ENCODE results near the gene KDF1. TPM values are rescaled to one million over a fixed set of nuclear protein-coding genes. Genes with fewer than 3 reads are reported as not detected.
"Not testable (repeated sequence)": the region's sequence is repeated elsewhere in the genome, so short reads cannot be mapped to it uniquely, and the experiment has no call there.

The KDF1 gene
- total RNA-seq, 3 donors from 2014 or later, result 10.1 to 27.0 (median 20.4) TPM

- intact Hi-C loops (cut with DNase I, micrococcal nuclease), result no loop called here
- Histone ChIP-seq H3K4me3 (no peak overlapping the region), H3K4me1 (ENCODE audit: low read depth) (peaks cover 3% of the 10 kb centered on the region), H3K36me3 (ENCODE audit: low read depth) (no peaks in the 10 kb centered on the region), H3K9me3 (no peaks in the 10 kb centered on the region)
- ATAC-seq (no peak), DNase-seq (peak in 1 of 3 donors; percentile 44)
- TF ChIP-seq CTCF (IDR thresholded peaks at IDR 0.05), result no peak
These were observed 9.1 kb downstream of the KDF1 start for GRCh38 chr1:26951216-26951615.

- DNase-seq (peak in 1 of 3 donors; percentile 19), ATAC-seq (peak; percentile 3)
- H3K4me3 ChIP-seq, result no peak overlapping the region
- intact Hi-C loops (cut with DNase I, micrococcal nuclease), result no loop called here
- no peaks in the 10 kb centered on the region for H3K9me3 ChIP-seq
- TF ChIP-seq CTCF (IDR thresholded peaks at IDR 0.05), result no peak
- no peaks in the 10 kb centered on the region for H3K36me3 ChIP-seq (ENCODE audit: low read depth)
- H3K4me1 ChIP-seq (ENCODE audit: low read depth), result peaks cover 4% of the 10 kb centered on the region
These were observed 9.7 kb downstream of the KDF1 start for GRCh38 chr1:26950602-26951001.

- no peaks in the 10 kb centered on the region for H3K36me3 ChIP-seq (ENCODE audit: low read depth)
- DNase-seq, result peak in 1 of 3 donors; percentile 34
- TF ChIP-seq CTCF (IDR thresholded peaks at IDR 0.05), result no peak
- intact Hi-C loops (cut with DNase I, micrococcal nuclease), result no loop called here
- H3K4me1 ChIP-seq (ENCODE audit: low read depth), result peaks cover 8% of the 10 kb centered on the region
- H3K4me3 ChIP-seq, result no peak overlapping the region
- no peaks in the 10 kb centered on the region for H3K9me3 ChIP-seq
- ATAC-seq, result peak; percentile 6
These were observed 10.3 kb downstream of the KDF1 start for GRCh38 chr1:26949926-26950319.

- DNase-seq (no peak), ATAC-seq (no peak)
- Histone ChIP-seq H3K9me3 (no peaks in the 10 kb centered on the region), H3K36me3 (ENCODE audit: low read depth) (no peaks in the 10 kb centered on the region), H3K4me1 (ENCODE audit: low read depth) (peaks cover 11% of the 10 kb centered on the region), H3K4me3 (no peak overlapping the region)
- TF ChIP-seq CTCF (IDR thresholded peaks at IDR 0.05), result no peak
- intact Hi-C loops (cut with DNase I, micrococcal nuclease), result no loop called here
These were observed 10.9 kb downstream of the KDF1 start for GRCh38 chr1:26949266-26949925.

- intact Hi-C loops (cut with DNase I, micrococcal nuclease); H3K4me3 ChIP-seq; DNase-seq; H3K36me3 ChIP-seq (ENCODE audit: low read depth); H3K9me3 ChIP-seq; ATAC-seq: not testable (repeated sequence)
- H3K4me1 ChIP-seq (ENCODE audit: low read depth), result peaks cover 11% of the 10 kb centered on the region
These were observed 11.6 kb downstream of the KDF1 start for GRCh38 chr1:26948725-26949057.

- Histone ChIP-seq H3K4me3 (no peak overlapping the region), H3K9me3 (no peaks in the 10 kb centered on the region), H3K36me3 (ENCODE audit: low read depth) (peaks cover 16% of the 10 kb centered on the region), H3K4me1 (ENCODE audit: low read depth) (peaks cover 11% of the 10 kb centered on the region)
- ATAC-seq, result peak; percentile 5
- no peak for TF ChIP-seq CTCF (IDR thresholded peaks at IDR 0.05)
- intact Hi-C loops (cut with DNase I, micrococcal nuclease), result no loop called here
- DNase-seq, result peak in 1 of 3 donors; percentile 54
These were observed 14.0 kb downstream of the KDF1 start for GRCh38 chr1:26946270-26946669.

All from mucosa of descending colon (tissue), 3 donors.